CD4-positive, alpha-beta T cell treated with Interleukin-15 for 1 hour (primary cell): ENCODE results near the gene HHAT.
"Not testable (repeated sequence)": the region's sequence is repeated elsewhere in the genome, so short reads cannot be mapped to it uniquely, and the experiment has no call there.

Source experiments
- DNase-seq: peaks from one replicate; pipeline ENCODE4 v3.0.0-alpha.2; 2020

Gene HHAT

GRCh38 chr1:210655511-210655910 lies 326.8 kb downstream of the HHAT start:
- DNase-seq = no peak

- DNase-seq = no peak
Observed at GRCh38 chr1:210657806-210658205, 329.1 kb downstream of the HHAT start.

- DNase-seq = not testable (repeated sequence)
Observed at GRCh38 chr1:210661520-210661919, 332.8 kb downstream of the HHAT start.

- DNase-seq = no peak
Observed at GRCh38 chr1:210662291-210663050, 333.8 kb downstream of the HHAT start.

GRCh38 chr1:210663730-210664573 lies 335.2 kb downstream of the HHAT start:
- DNase-seq = no peak

- DNase-seq = no peak
Observed at GRCh38 chr1:210669951-210670350, 341.2 kb downstream of the HHAT start.

GRCh38 chr1:210674151-210674550 lies 345.4 kb downstream of the HHAT start:
- no peak for DNase-seq

GRCh38 chr1:210676539-210676938 lies 347.8 kb downstream of the HHAT start:
- no peak for DNase-seq

GRCh38 chr1:210677533-210677932 lies 348.8 kb downstream of the HHAT start:
- no peak for DNase-seq

GRCh38 chr1:210678306-210678705 lies 349.6 kb downstream of the HHAT start:
- no peak for DNase-seq

- DNase-seq = no peak
Observed at GRCh38 chr1:210681158-210681557, 352.5 kb downstream of the HHAT start.

GRCh38 chr1:210683403-210684047 lies 354.8 kb downstream of the HHAT start:
- no peak for DNase-seq

- DNase-seq = no peak
Observed at GRCh38 chr1:210684466-210685294, 356.0 kb downstream of the HHAT start.

- no peak for DNase-seq
Observed at GRCh38 chr1:210685295-210685650, 356.6 kb downstream of the HHAT start.

GRCh38 chr1:210686841-210687240 lies 358.1 kb downstream of the HHAT start:
- DNase-seq = no peak

- DNase-seq = no peak
Observed at GRCh38 chr1:210687582-210688279, 359.0 kb downstream of the HHAT start.

- DNase-seq = no peak
Observed at GRCh38 chr1:210688512-210689234, 360.0 kb downstream of the HHAT start.

GRCh38 chr1:210689826-210690225 lies 361.1 kb downstream of the HHAT start:
- DNase-seq = no peak

- DNase-seq = no peak
Observed at GRCh38 chr1:210690236-210690635, 361.5 kb downstream of the HHAT start.

- no peak for DNase-seq
Observed at GRCh38 chr1:210691039-210691610, 362.4 kb downstream of the HHAT start.

GRCh38 chr1:210692796-210693195 lies 364.1 kb downstream of the HHAT start:
- no peak for DNase-seq
